ENCODE results near the gene ADAMTS17.

GRCh38 chr15:99979371-99979770, 362.4 kb downstream of the ADAMTS17 start:
- no peak for TF ChIP-seq CTCF (IDR thresholded peaks at IDR 0.05; ENCODE audit: low read depth, low read length, missing input control)
- no peak for TF ChIP-seq GABPA (IDR thresholded peaks at IDR 0.05 in 1 of 2, conservative IDR thresholded peaks at IDR 0.05 in 1 of 2)
- TF ChIP-seq REST (IDR thresholded peaks at IDR 0.05), result no peak
- no peak for TF ChIP-seq TAF1 (conservative IDR thresholded peaks at IDR 0.05)
- no peak for TF ChIP-seq HNF4G (IDR thresholded peaks at IDR 0.05)
- no peak for TF ChIP-seq MAX (IDR thresholded peaks at IDR 0.05)
- no peak for TF ChIP-seq RAD21 (IDR thresholded peaks at IDR 0.05)
